MCF 10A (cell line): ENCODE data around the gene IGHMBP2. TPM values are rescaled to one million over a fixed set of nuclear protein-coding genes. Genes with fewer than 3 reads are reported as not detected.

Source experiments
- BruUV-seq: library from RNA; stranded (reverse); fragments of 400-500 nt; replicated peaks from 2 replicates; lab custom pipeline; 2021; lab: Mats Ljungman, UMichigan
- CTCF ChIA-PET: fragments of 300-600 bp; sonication (Branson Sonifier 250); formaldehyde crosslinking; extraction: SDS; loops from one replicate; lab custom pipeline; 2021; ENCODE audit warnings: antibody characterized with exemption, inconsistent platforms; lab: Yijun Ruan, JAX
- POLR2A ChIA-PET: fragments of 300-600, 350-650 bp; sonication (Branson Sonifier 250); formaldehyde crosslinking; extraction: SDS; loops from one replicate; lab custom pipeline; 2020; ENCODE audit warnings: antibody characterized with exemption, inconsistent platforms; lab: Yijun Ruan, JAX
- DNase-seq: peaks from one replicate; pipeline ENCODE4 v3.0.0-alpha.2; 2018; ENCODE audit not compliant: unreplicated experiment
- H3K27ac Mint-ChIP-seq: one replicate; pipeline ENCODE4 v1.8.0; 2022; ENCODE audit warnings: mild to moderate bottlenecking, low read depth, mixed read lengths; ENCODE audit not compliant: unreplicated experiment
- H3K27me3 Mint-ChIP-seq: one replicate; pipeline ENCODE4 v1.8.0; 2022; ENCODE audit warnings: mixed read lengths; ENCODE audit not compliant: insufficient read depth, unreplicated experiment
- H3K36me3 Mint-ChIP-seq: one replicate; pipeline ENCODE4 v1.8.0; 2022; ENCODE audit warnings: mild to moderate bottlenecking, moderate library complexity, mixed read lengths; ENCODE audit not compliant: insufficient read depth, unreplicated experiment
- H3K4me1 Mint-ChIP-seq: one replicate; pipeline ENCODE4 v1.8.0; 2022; ENCODE audit warnings: mixed read lengths; ENCODE audit not compliant: insufficient read depth, unreplicated experiment
- H3K4me3 Mint-ChIP-seq: one replicate; pipeline ENCODE4 v1.8.0; 2022; ENCODE audit warnings: mild to moderate bottlenecking, moderate library complexity, mixed read lengths; ENCODE audit not compliant: unreplicated experiment
- H3K9me3 Mint-ChIP-seq: one replicate; pipeline ENCODE4 v1.8.0; 2022; ENCODE audit warnings: mixed read lengths; ENCODE audit not compliant: unreplicated experiment
- CTCF ChIP-seq: fragments of 200-600 bp; IDR thresholded peaks from one replicate; pipeline ENCODE4 v1.8.0; 2022; ENCODE audit warnings: antibody characterized with exemption, mild to moderate bottlenecking; ENCODE audit not compliant: unreplicated experiment
- intact Hi-C: fragments of 100-400 bp; cut with micrococcal nuclease; formaldehyde crosslinking; loops from 2 replicates; pipeline ENCODE4 v1.14.1; 2022
- total RNA-seq: library from RNA; stranded (reverse); gene quantifications from 2 replicates; pipeline ENCODE4 v1.2.3, GENCODE V29; 2022

The IGHMBP2 gene
- total RNA-seq, 1 experiment from 2014 or later: 19.8 TPM

GRCh38 chr11:68983801-68984200 is 80.1 kb downstream of the IGHMBP2 start:
- no TSS peak for BruUV-seq
- no peak overlapping the region for H3K27ac Mint-ChIP-seq
- no peak for DNase-seq
- POLR2A ChIA-PET: no interaction called here
- H3K36me3 Mint-ChIP-seq: no peaks in the 10 kb centered on the region
- H3K4me1 Mint-ChIP-seq: no peaks in the 10 kb centered on the region
- intact Hi-C loops: no loop called here
- no peak for TF ChIP-seq CTCF
- H3K4me3 Mint-ChIP-seq: no peak overlapping the region
- H3K9me3 Mint-ChIP-seq: peaks cover 8% of the 10 kb centered on the region
- peaks cover 73% of the 10 kb centered on the region for H3K27me3 Mint-ChIP-seq
- CTCF ChIA-PET: interaction anchor here (0.6 to 0.9 kb wide), 3 partner anchors 33 to 50 kb away, joined by 3 to 4 read pairs (median 3); no protein-coding TSS in a partner anchor

- H3K4me3 Mint-ChIP-seq: no peak overlapping the region
- H3K27me3 Mint-ChIP-seq: peaks cover 94% of the 10 kb centered on the region
- TF ChIP-seq CTCF: no peak
- H3K9me3 Mint-ChIP-seq: peaks cover 5% of the 10 kb centered on the region
- H3K4me1 Mint-ChIP-seq: no peaks in the 10 kb centered on the region
- ChIA-PET CTCF (no interaction called here), POLR2A (no interaction called here)
- intact Hi-C loops: no loop called here
- no peaks in the 10 kb centered on the region for H3K36me3 Mint-ChIP-seq
- no peak overlapping the region for H3K27ac Mint-ChIP-seq
- DNase-seq: no peak
- no TSS peak for BruUV-seq
Measured at GRCh38 chr11:68987211-68987610, 83.5 kb downstream of the IGHMBP2 start.

- H3K4me3 Mint-ChIP-seq: no peak overlapping the region
- no peaks in the 10 kb centered on the region for H3K36me3 Mint-ChIP-seq
- no peak overlapping the region for H3K27ac Mint-ChIP-seq
- no TSS peak for BruUV-seq
- intact Hi-C loops: no loop called here
- H3K4me1 Mint-ChIP-seq: no peaks in the 10 kb centered on the region
- H3K27me3 Mint-ChIP-seq: peaks cover 94% of the 10 kb centered on the region
- TF ChIP-seq CTCF: no peak
- CTCF ChIA-PET: no interaction called here
- POLR2A ChIA-PET: interaction anchor here (0.6 kb wide), 1 partner anchor 119 kb away, joined by 3 read pairs; no protein-coding TSS in a partner anchor
- no peaks in the 10 kb centered on the region for H3K9me3 Mint-ChIP-seq
- DNase-seq: no peak
Measured at GRCh38 chr11:68988491-68988890, 84.8 kb downstream of the IGHMBP2 start.

Other genes with a start within 250 kb of the IGHMBP2 start
- gene GAL, start 219.3 kb upstream of the IGHMBP2 start, total RNA-seq: not detected in 2 replicates
- 6.8 and 9.7 TPM in 2 replicates for gene TESMIN, start 152.4 kb upstream of the IGHMBP2 start, total RNA-seq
- 31.8 and 34.0 TPM in 2 replicates for gene CPT1A, start 62.0 kb upstream of the IGHMBP2 start, total RNA-seq
- 80.2 and 96.5 TPM in 2 replicates for gene MRPL21, start 59 bp upstream of the IGHMBP2 start, total RNA-seq
- not detected in 2 replicates for gene MRGPRD, start 77.1 kb downstream of the IGHMBP2 start, total RNA-seq
- gene MRGPRF, start 109.4 kb downstream of the IGHMBP2 start, total RNA-seq: not detected in 2 replicates
- 16.3 and 19.2 TPM in 2 replicates for gene TPCN2, start 145.0 kb downstream of the IGHMBP2 start, total RNA-seq